GM23338 (cell line): ENCODE measurements around the gene ANKRD2. TPM values are rescaled to one million over a fixed set of nuclear protein-coding genes. Genes with fewer than 3 reads are reported as not detected.

Experiments
- ATAC-seq: fragments of 200-7000 bp; cut with Tn5 transposase; 3 replicates; pipeline ENCODE4 v1.9.1; 2020
- DNase-seq: peaks from one replicate; pipeline ENCODE4 v3.0.0-alpha.2; 2015; ENCODE audit warnings: low spot score
- H2AFZ ChIP-seq: fragments of 200-600 bp; sonication (generic); 2 replicates; pipeline ENCODE4 v1.8.0; 2016; ENCODE audit warnings: antibody characterized with exemption, mild to moderate bottlenecking, moderate library complexity
- H3F3A ChIP-seq: fragments of 200-600 bp; sonication (generic); replicated peaks from 2 replicates; pipeline ENCODE4 v1.8.0; 2017; ENCODE audit warnings: antibody characterized with exemption, mixed run types, low read depth
- H3K27ac ChIP-seq: fragments of 200-600 bp; sonication (generic); 2 replicates; pipeline ENCODE4 v1.6.1; 2016; ENCODE audit warnings: low read depth
- H3K27me3 ChIP-seq: fragments of 200-600 bp; sonication (generic); 2 replicates; pipeline ENCODE4 v1.8.0; 2016; ENCODE audit warnings: mild to moderate bottlenecking, mixed run types, moderate library complexity; ENCODE audit not compliant: insufficient read depth
- H3K36me3 ChIP-seq: fragments of 200-600 bp; sonication (generic); 2 replicates; pipeline ENCODE4 v1.8.0; 2016; ENCODE audit warnings: mild to moderate bottlenecking; ENCODE audit not compliant: insufficient read depth
- H3K4me1 ChIP-seq: fragments of 200-600 bp; sonication (generic); 2 replicates; pipeline ENCODE4 v1.8.0; 2016; ENCODE audit warnings: mild to moderate bottlenecking, moderate library complexity; ENCODE audit not compliant: insufficient read depth
- H3K4me2 ChIP-seq: fragments of 200-600 bp; sonication (generic); 2 replicates; pipeline ENCODE4 v1.7.1; 2017; ENCODE audit warnings: mixed run types
- H3K4me3 ChIP-seq: fragments of 200-600 bp; sonication (generic); 2 replicates; pipeline ENCODE4 v1.6.1; 2016; ENCODE audit warnings: mixed run types
- H3K79me2 ChIP-seq: fragments of 200-600 bp; sonication (generic); replicated peaks from 2 replicates; pipeline ENCODE4 v1.8.0; 2017; ENCODE audit warnings: mild to moderate bottlenecking; ENCODE audit not compliant: insufficient read depth
- H3K9me2 ChIP-seq: fragments of 200-600 bp; sonication (generic); 2 replicates; pipeline ENCODE4 v1.8.0; 2017; ENCODE audit not compliant: insufficient read depth
- H4K20me1 ChIP-seq: fragments of 200-600 bp; sonication (generic); replicated peaks from 2 replicates; pipeline ENCODE4 v1.8.0; 2017; ENCODE audit warnings: mild to moderate bottlenecking; ENCODE audit not compliant: insufficient read depth
- H3K27ac Mint-ChIP-seq: 2 replicates; pipeline ENCODE4 v1.8.0; 2020; ENCODE audit warnings: inconsistent platforms, mild to moderate bottlenecking, moderate library complexity, mixed read lengths
- H3K27me3 Mint-ChIP-seq: 3 replicates; pipeline ENCODE4 v1.8.0; 2022; ENCODE audit warnings: low read depth, mild to moderate bottlenecking, moderate library complexity, mixed read lengths, inconsistent platforms; ENCODE audit not compliant: insufficient read depth, poor library complexity
- H3K36me3 Mint-ChIP-seq: 3 replicates; pipeline ENCODE4 v1.8.0; 2021; ENCODE audit warnings: low read depth, mild to moderate bottlenecking, inconsistent platforms, moderate library complexity, mixed read lengths
- H3K4me1 Mint-ChIP-seq: 3 replicates; pipeline ENCODE4 v1.8.0; 2020; ENCODE audit warnings: mild to moderate bottlenecking, inconsistent platforms, mixed read lengths
- H3K4me3 Mint-ChIP-seq: 3 replicates; pipeline ENCODE4 v1.8.0; 2021; ENCODE audit warnings: moderate library complexity, mild to moderate bottlenecking, inconsistent platforms, mixed read lengths
- H3K9me3 Mint-ChIP-seq: 3 replicates; pipeline ENCODE4 v1.8.0; 2020; ENCODE audit warnings: moderate library complexity, mild to moderate bottlenecking, inconsistent platforms, mixed read lengths
- CREB1 ChIP-seq: fragments of 250-450 bp; sonication (Bioruptor Pico); IDR thresholded peaks from 2 replicates; pipeline ENCODE4 v1.5.0; 2020; ENCODE audit warnings: low read depth, mild to moderate bottlenecking, moderate library complexity
- CTCF ChIP-seq, 2 experiments: fragments of 200-600 bp in 1 of 2; sonication (generic) in 1 of 2; conservative IDR thresholded peaks; 2 replicates each; pipeline versions ENCODE4 v1.5.1 to v1.6.1; 2016 to 2017; ENCODE audit warnings: antibody characterized with exemption in 2 of 2, low read depth in 2 of 2, mild to moderate bottlenecking in 2 of 2, moderate library complexity in 1 of 2
- ETS1 ChIP-seq: IDR thresholded peaks from 2 replicates; pipeline ENCODE4 v1.6.1; 2016; ENCODE audit warnings: antibody characterized with exemption
- EZH2 ChIP-seq: fragments of 200-600 bp; sonication (generic); IDR thresholded peaks from one replicate; pipeline ENCODE4 v1.8.0; 2017; ENCODE audit warnings: antibody characterized with exemption, mild to moderate bottlenecking, low read depth; ENCODE audit not compliant: unreplicated experiment
- JUNB ChIP-seq: IDR thresholded peaks from one replicate; pipeline ENCODE4 v1.6.1; 2016; ENCODE audit warnings: antibody characterized with exemption; ENCODE audit not compliant: unreplicated experiment
- NANOG ChIP-seq: IDR thresholded peaks from 2 replicates; pipeline ENCODE4 v1.6.1; 2016; ENCODE audit warnings: antibody characterized with exemption, borderline replicate concordance
- ZNF462 ChIP-seq: fragments of 250-450 bp; sonication (Bioruptor Pico); IDR thresholded peaks from 2 replicates; pipeline ENCODE4 v1.5.0; 2020; ENCODE audit warnings: mild to moderate bottlenecking, moderate library complexity
- polyA plus RNA-seq: library from polyadenylated mRNA; unstranded; fragments of >200 nt; fragmentation: Nextera tagmentation; extraction: Ambion mirVana; gene quantifications from 2 replicates; pipeline ENCODE4 v1.2.1, GENCODE V29; 2016
- total RNA-seq: library from RNA; depleted of rRNA; stranded (reverse); fragments of >200 nt; shearing (Covaris generic); gene quantifications from 2 replicates; pipeline ENCODE4 v1.2.3, GENCODE V29; 2014

Gene ANKRD2
- total and polyA plus RNA-seq, 2 experiments from 2014 or later: not detected

GRCh38 chr10:97547271-97547600, 25.3 kb upstream of the ANKRD2 start:
- H3K27ac Mint-ChIP-seq: no peak overlapping the region
- no peaks in the 10 kb centered on the region for H3K36me3 Mint-ChIP-seq
- H3K27ac ChIP-seq: no peak overlapping the region
- H3K4me1 ChIP-seq: peaks cover 16% of the 10 kb centered on the region
- H3F3A ChIP-seq: 0 out of 2 replicates have a peak, but pooled peaks cover 3% of the 10 kb centered on the region
- DNase-seq (no peak), ATAC-seq (no peak)
- peaks cover 10% of the 10 kb centered on the region for H3K27me3 Mint-ChIP-seq
- TF ChIP-seq EZH2 (no peak), JUNB (no peak), CTCF (conservative IDR thresholded peaks at IDR 0.05; ENCODE audit: low read depth in 2 of 2) (no peak)
- H3K9me2 ChIP-seq: no peaks in the 10 kb centered on the region
- no peaks in the 10 kb centered on the region for H3K27me3 ChIP-seq
- H3K4me2 ChIP-seq: no peak overlapping the region
- H3K4me3 Mint-ChIP-seq: no peak overlapping the region
- no peak overlapping the region for H3K4me3 ChIP-seq
- H3K79me2 ChIP-seq: no peaks in the 10 kb centered on the region; the same call in none of the 2 replicates
- H3K9me3 Mint-ChIP-seq: no peaks in the 10 kb centered on the region
- no peaks in the 10 kb centered on the region for H3K36me3 ChIP-seq
- no peak overlapping the region for H2AFZ ChIP-seq
- peaks cover 39% of the 10 kb centered on the region for H3K4me1 Mint-ChIP-seq
- no peaks in the 10 kb centered on the region for H4K20me1 ChIP-seq

GRCh38 chr10:97547962-97548361, 24.6 kb upstream of the ANKRD2 start:
- peaks cover 33% of the 10 kb centered on the region for H3K4me1 Mint-ChIP-seq
- ATAC-seq (no peak), DNase-seq (no peak)
- Histone ChIP-seq H3K27me3 (no peaks in the 10 kb centered on the region), H3F3A (0 out of 2 replicates have a peak, but pooled peaks cover 3% of the 10 kb centered on the region), H3K4me3 (no peak overlapping the region), H3K4me1 (peaks cover 16% of the 10 kb centered on the region), H3K9me2 (no peaks in the 10 kb centered on the region), H2AFZ (no peak overlapping the region), H4K20me1 (no peaks in the 10 kb centered on the region), H3K27ac (peak overlapping the region; percentile 26; the same call in 1 of the 2 replicates), H3K36me3 (no peaks in the 10 kb centered on the region), H3K4me2 (no peak overlapping the region), H3K79me2 (no peaks in the 10 kb centered on the region; the same call in none of the 2 replicates)
- no peaks in the 10 kb centered on the region for H3K9me3 Mint-ChIP-seq
- H3K27ac Mint-ChIP-seq: no peak overlapping the region
- TF ChIP-seq EZH2 (no peak), ETS1 (no peak), JUNB (no peak), CREB1 (CRISPR knock-in tag) (no peak), ZNF462 (CRISPR knock-in tag) (no peak), NANOG (no peak), CTCF (conservative IDR thresholded peaks at IDR 0.05; ENCODE audit: low read depth in 2 of 2) (no peak)
- H3K4me3 Mint-ChIP-seq: no peak overlapping the region
- H3K27me3 Mint-ChIP-seq: peaks cover 8% of the 10 kb centered on the region
- no peaks in the 10 kb centered on the region for H3K36me3 Mint-ChIP-seq
